Colonic mucosa (tissue), 4 donors: Measurements from ENCODE around the gene TRABD2B. TPM values are rescaled to one million over a fixed set of nuclear protein-coding genes. Genes with fewer than 3 reads are reported as not detected.

Experiments used
- DNase-seq: peaks from one replicate; pipeline ENCODE4 v3.0.0-alpha.2; 2020
- H3K27ac ChIP-seq: fragments of 200-600 bp; one replicate; pipeline ENCODE4 v1.8.0; 2021
- H3K27me3 ChIP-seq: fragments of 200-600 bp; one replicate; pipeline ENCODE4 v1.8.0; 2021
- H3K36me3 ChIP-seq: fragments of 200-600 bp; one replicate; pipeline ENCODE4 v1.8.0; 2021
- H3K4me1 ChIP-seq: fragments of 200-600 bp; one replicate; pipeline ENCODE4 v1.8.0; 2021; ENCODE audit warnings: mild to moderate bottlenecking
- H3K4me3 ChIP-seq: fragments of 200-600 bp; one replicate; pipeline ENCODE4 v1.8.0; 2021
- H3K9ac ChIP-seq, 2 donors: one replicate each; pipeline ENCODE4 v1.7.0; 2013; ENCODE audit warnings: control low read depth in 2 of 2, low read depth in 2 of 2, low read length in 2 of 2
- H3K9me3 ChIP-seq: fragments of 200-600 bp; one replicate; pipeline ENCODE4 v1.8.0; 2021
- intact Hi-C: fragments of 100-400 bp; cut with DNase I; formaldehyde crosslinking; loops from one replicate; pipeline ENCODE4 v1.14.1; 2022
- total RNA-seq, 2 donors: library from RNA; stranded (reverse); fragmentation: NEBNext Ultra II Directional in 1 of 2; extraction: Animal tissue kit (Norgen Biotek cat#: 25700) in 1 of 2; gene quantifications; one replicate each; pipeline ENCODE4 v1.2.1, GENCODE V29; 2021
- TF ChIP-seq, protein P1 (sequence below): fragments of 200-600 bp; IDR thresholded peaks from one replicate; pipeline ENCODE4 v1.8.0; 2022; ENCODE audit warnings: antibody characterized with exemption, mild to moderate bottlenecking
- donor health status: healthy.
- donor health status: DM: no; HTN: no; CAD: no.
- donor health status: DM: no; HTN: no; CAD: no.

Gene TRABD2B
- total RNA-seq, 2 donors from 2014 or later: 0.42 to 0.77 TPM

DNA sequence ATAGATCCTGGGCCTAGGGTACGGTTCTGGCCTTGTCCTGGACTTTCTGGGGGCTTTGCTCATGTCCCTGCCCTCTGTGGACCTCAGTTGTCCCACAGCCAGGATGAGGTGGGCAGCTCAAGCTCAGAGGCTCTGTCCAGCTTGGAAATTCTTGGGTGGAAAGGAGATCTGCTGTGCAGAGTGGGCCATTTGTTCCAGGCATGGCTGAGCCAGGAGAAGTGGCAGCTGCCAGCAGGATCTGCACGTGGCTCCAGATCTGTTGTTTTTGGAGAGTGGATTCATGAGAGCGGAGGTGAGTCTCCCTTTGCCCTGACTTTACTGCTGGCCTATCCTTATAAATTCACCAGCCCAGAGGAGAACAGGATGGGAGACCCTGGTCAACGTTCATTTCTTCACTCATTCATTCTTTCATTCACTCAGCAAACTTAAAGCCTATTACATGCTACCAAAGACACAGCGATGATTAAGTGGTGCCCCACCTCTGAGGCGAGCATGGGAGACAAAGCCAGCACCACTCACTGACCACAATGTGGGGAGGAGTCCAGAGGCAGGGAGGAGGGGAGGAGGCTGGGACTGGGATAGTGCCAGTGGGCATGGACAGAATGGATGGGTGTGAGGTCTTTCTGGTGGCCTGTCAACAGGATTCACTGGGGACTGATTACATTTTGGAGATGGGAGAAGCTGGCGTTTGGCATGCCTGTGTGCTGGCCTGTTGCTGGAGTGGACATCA is 205.1 kb downstream of the TRABD2B start:
- Histone ChIP-seq H3K9me3 (no peaks in the 10 kb centered on the region), H3K27me3 (no peaks in the 10 kb centered on the region), H3K36me3 (no peaks in the 10 kb centered on the region), H3K27ac (no peak overlapping the region), H3K4me3 (no peak overlapping the region), H3K4me1 (no peaks in the 10 kb centered on the region), H3K9ac (no peak overlapping the region)
- DNase-seq: no peak
- TF ChIP-seq, protein P1, sequence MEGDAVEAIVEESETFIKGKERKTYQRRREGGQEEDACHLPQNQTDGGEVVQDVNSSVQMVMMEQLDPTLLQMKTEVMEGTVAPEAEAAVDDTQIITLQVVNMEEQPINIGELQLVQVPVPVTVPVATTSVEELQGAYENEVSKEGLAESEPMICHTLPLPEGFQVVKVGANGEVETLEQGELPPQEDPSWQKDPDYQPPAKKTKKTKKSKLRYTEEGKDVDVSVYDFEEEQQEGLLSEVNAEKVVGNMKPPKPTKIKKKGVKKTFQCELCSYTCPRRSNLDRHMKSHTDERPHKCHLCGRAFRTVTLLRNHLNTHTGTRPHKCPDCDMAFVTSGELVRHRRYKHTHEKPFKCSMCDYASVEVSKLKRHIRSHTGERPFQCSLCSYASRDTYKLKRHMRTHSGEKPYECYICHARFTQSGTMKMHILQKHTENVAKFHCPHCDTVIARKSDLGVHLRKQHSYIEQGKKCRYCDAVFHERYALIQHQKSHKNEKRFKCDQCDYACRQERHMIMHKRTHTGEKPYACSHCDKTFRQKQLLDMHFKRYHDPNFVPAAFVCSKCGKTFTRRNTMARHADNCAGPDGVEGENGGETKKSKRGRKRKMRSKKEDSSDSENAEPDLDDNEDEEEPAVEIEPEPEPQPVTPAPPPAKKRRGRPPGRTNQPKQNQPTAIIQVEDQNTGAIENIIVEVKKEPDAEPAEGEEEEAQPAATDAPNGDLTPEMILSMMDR: no peak
- intact Hi-C loops: no loop called here

DNA sequence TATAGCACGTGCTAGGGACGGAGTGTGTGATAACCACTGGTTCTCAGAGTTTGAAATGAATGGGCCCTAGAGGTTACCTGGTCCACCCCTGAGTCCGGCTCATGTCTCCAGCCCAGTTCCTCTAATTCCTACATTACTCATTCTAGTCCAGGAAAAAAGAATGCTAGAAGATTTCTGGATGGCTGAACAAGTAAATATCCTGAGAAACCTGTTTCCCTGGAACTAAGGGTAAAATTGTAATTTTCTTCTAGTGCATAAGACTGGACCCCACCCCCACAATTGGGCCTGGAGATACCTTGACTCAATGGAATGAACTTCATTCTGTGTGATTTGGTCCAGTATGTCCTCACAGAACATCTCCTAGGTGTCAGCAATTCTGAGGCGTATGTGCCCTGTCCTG is 208.4 kb downstream of the TRABD2B start:
- H3K4me3 ChIP-seq: no peak overlapping the region
- intact Hi-C loops: no loop called here
- no peaks in the 10 kb centered on the region for H3K27me3 ChIP-seq
- H3K9me3 ChIP-seq: no peaks in the 10 kb centered on the region
- H3K4me1 ChIP-seq: no peaks in the 10 kb centered on the region
- no peak overlapping the region for H3K9ac ChIP-seq
- H3K36me3 ChIP-seq: no peaks in the 10 kb centered on the region
- no peak for DNase-seq
- TF ChIP-seq, protein P1: no peak
- no peak overlapping the region for H3K27ac ChIP-seq

DNA sequence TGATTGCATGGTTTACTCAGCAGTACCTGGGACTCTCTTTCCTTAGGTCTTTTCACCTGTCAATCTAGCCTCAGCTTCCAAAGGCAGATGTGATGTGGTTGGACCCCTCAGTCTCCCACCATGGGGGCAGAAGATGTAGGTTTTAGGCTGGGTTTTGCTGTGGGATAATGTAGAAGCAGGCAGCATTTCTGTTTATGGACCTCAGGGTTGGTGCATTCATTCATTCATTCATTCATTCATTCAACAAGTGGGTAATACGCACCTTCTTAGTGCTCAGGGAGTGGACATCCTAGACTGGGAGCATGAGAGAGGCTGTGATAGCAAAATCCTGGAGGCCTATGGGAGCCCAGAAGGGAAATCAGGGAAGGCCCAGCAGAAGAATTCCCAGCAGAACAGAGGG is 209.6 kb downstream of the TRABD2B start:
- no peaks in the 10 kb centered on the region for H3K27me3 ChIP-seq

DNA sequence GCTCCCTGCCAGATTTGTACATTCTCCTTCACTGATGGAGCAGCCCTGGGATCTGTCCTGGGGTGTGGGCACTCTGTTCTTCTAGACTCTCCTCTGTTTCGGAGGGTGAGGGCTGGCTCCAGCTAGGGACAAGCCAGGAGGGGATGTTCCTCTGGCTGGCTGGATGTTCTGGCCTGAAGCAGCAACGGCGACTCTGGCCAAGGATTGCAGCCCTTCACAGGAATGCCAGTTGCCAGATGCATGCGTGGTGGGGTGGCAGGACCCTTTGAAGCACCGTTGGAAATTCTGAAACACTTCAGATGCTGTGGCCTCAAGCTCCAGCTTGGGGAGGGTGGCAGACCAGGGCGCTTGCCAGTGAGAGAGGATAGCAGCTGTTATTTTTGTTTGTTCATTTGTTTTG is 210.9 kb downstream of the TRABD2B start:
- no peak overlapping the region for H3K27ac ChIP-seq
- TF ChIP-seq, protein P1: no peak
- H3K4me1 ChIP-seq: no peaks in the 10 kb centered on the region
- H3K4me3 ChIP-seq: no peak overlapping the region
- H3K27me3 ChIP-seq: no peaks in the 10 kb centered on the region
- H3K9ac ChIP-seq: no peak overlapping the region
- H3K36me3 ChIP-seq: no peaks in the 10 kb centered on the region
- intact Hi-C loops: no loop called here
- no peaks in the 10 kb centered on the region for H3K9me3 ChIP-seq
- DNase-seq: no peak

More for the DNA sequence above, 209.6 kb downstream of the TRABD2B start:
- H3K9me3 ChIP-seq: no peaks in the 10 kb centered on the region
- H3K4me1 ChIP-seq: no peaks in the 10 kb centered on the region
- no peak overlapping the region for H3K27ac ChIP-seq
- no peak for DNase-seq
- H3K36me3 ChIP-seq: no peaks in the 10 kb centered on the region
- H3K4me3 ChIP-seq: no peak overlapping the region
- H3K9ac ChIP-seq: no peak overlapping the region
- intact Hi-C loops: no loop called here
- TF ChIP-seq, protein P1: no peak

DNA sequence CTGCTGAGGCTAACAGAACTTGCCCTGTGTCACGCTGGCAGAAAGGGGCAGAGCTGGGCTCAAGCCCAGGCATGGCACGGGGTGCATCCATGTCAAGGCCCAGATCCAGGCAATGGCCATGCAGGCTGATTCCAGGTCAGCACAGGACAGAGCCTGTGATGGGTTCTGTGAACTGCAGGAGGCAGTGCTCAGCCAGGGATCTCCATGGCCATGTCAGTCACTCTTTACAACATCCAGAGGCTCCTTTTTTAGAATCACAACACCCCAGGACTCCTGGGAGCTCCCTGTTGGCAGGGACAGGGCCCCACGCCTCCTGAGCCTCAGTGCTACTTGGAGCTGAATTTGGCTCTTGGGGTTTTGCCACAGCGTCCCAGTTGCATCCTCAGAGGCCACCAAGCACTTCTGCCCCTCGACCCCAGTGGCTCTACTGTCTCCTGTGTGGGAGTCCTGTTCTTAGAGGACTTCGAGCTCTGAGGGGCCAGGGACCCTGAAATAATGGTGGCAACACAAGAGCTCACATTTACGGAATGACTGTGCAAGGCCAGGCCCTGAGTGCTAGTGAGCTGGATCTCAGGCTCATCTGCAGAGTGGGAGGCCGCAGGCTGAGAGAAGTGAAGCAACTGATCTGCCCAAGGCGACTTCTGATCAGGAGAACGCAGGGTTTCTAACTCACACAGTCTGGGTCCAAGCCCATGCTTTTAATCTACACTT is 211.5 kb downstream of the TRABD2B start:
- no peaks in the 10 kb centered on the region for H3K27me3 ChIP-seq
- no peaks in the 10 kb centered on the region for H3K4me1 ChIP-seq
- H3K9ac ChIP-seq: no peak overlapping the region
- H3K9me3 ChIP-seq: no peaks in the 10 kb centered on the region
- no peak for DNase-seq
- intact Hi-C loops: no loop called here
- TF ChIP-seq, protein P1: no peak
- no peak overlapping the region for H3K27ac ChIP-seq
- H3K36me3 ChIP-seq: no peaks in the 10 kb centered on the region
- no peak overlapping the region for H3K4me3 ChIP-seq
